ENCODE data around the gene C17orf67.
A peak's percentile ranks its signal among the peaks of the same experiment; 100 is the strongest.

The C17orf67 gene, protein sequence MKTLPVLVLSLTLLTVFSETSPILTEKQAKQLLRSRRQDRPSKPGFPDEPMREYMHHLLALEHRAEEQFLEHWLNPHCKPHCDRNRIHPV

GRCh38 chr17:56833809-56834379, at the start of gene C17orf67, which contains the start of gene DGKE:
TSS of gene C17orf67 (minus strand) at chr17:56833920. CDS start at chr17:56815810, 18,110 bp downstream.
TSS of gene DGKE (plus strand) at chr17:56834151. CDS start at chr17:56834796, 645 bp downstream.
- peak; percentile 95 for DNase-seq (ENCODE audit: low spot score)

DNA sequence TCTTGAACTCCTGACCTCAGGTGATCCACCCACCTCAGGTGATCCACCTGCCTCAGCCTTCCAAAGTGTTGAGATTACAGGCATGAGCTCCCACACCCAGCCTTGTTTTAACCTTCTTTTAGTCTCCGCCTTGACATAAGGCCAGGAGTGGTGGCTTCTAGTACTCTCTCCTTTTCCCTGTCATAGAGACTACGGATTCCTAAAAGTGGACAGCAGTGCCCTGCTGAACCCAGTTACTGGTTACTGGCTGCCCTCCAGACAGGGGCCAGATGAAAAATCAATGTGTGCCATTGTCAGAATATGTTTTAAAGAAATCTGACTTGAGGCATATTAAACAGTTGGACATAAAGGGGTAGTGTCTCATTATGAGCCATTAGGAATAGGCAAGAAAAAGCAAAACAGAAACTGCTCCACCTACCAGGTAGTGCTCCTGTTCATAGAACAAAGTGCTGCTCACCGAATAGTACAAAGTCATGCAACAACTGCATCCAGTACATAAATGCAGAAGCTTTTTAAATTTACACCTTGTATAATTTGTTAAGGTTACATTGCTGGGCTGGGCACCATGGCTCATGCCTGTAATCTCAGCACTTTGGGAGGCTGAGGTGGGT, 48.1 kb upstream of the C17orf67 start:
- no peak for DNase-seq (ENCODE audit: low spot score)

- no peak for DNase-seq (ENCODE audit: low spot score)
Measured at GRCh38 chr17:56880571-56880970, 46.9 kb upstream of the C17orf67 start.

- no peak for DNase-seq (ENCODE audit: low spot score)
Measured at GRCh38 chr17:56880133-56880532, 46.4 kb upstream of the C17orf67 start.

DNA sequence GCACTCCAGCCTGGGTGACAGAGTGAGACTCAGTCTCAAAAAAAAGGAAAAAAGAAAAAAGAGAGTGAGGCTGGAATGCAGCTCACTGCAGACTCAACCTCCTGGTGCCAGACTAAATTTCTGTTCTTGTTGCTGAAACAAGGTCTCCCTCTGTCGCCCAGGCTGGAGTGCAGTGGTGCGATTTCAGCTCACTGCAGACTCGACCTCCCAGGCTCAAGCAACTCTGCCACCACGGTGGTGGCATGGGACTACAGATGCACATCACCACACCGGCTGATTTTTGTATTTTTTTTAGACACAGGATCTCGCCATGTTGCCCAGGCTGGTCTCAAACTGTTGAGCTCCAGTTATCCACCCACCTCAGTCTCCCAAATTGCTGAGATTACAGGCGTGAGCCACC, 45.6 kb upstream of the C17orf67 start:
- DNase-seq (ENCODE audit: low spot score): no peak

- DNase-seq (ENCODE audit: low spot score): no peak
Measured at GRCh38 chr17:56876766-56877179, 43.1 kb upstream of the C17orf67 start.

DNA sequence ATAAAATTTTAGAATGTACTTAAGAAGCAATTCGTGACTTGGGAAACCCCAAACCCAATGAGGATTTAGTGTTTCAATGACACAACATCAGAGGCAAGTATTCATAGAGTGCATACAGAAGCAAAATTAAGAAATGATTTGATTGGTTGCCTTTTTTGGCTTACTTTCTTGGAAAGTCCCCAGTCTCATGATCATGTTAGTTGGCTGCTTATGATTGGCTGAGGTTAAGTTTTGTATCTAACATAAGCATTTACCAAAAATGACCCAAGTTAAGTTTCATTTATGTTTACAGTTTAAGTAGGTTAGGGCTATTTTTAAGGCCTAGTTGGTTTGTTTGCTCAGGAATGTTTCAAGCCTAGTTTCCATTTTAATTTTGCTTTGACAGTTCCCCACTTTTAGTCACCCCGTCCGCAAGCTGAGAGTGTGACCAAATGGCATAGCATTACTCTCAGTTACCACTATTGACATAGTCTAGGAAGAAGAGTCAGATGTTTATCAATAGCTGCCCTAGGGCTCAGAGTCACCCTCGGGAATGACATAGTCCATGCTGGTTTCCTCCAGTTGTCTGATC, 36.4 kb upstream of the C17orf67 start:
- DNase-seq (ENCODE audit: low spot score): peak; percentile 33

DNA sequence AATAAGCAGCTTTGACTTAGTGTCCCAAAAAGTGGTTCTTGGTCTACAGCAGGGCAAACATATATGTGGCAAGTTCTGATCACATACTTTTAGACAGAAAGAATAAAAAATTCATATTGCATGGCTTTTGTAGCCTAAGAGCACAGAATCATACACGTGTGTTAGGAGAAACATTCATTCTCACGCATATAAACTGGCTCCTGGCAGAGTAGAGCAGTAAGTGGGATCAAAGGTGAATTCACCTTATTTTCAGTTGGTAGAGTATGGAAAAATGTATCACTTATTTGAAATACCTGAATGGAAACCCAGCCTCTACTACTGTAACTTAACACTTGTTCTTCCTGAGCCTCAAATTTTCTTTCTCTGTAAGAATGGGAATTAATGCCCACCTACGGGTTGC, 35.0 kb upstream of the C17orf67 start:
- DNase-seq (ENCODE audit: low spot score): no peak

DNA sequence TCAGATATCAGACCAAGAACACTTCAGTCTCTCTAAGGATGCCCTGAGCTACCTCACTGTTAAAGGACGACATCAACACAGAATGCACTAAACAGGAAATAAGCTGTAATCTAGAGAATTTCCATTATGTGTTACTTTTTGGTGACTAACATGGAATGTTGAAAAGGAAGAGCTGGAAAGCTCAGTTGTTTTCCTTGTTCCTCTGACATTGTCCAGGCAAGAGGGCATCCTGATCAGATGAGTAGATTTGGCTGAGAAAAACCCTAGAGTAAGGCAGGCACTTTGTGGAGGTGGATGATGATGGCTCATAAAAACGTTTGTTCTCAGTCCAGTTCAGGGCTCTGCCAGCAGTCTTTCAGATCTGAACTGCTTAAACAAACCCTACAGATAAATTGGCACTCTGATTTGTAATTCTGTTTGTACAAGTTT, 34.2 kb upstream of the C17orf67 start:
- DNase-seq (ENCODE audit: low spot score): no peak

GRCh38 chr17:56866496-56866895, 32.8 kb upstream of the C17orf67 start:
- no peak for DNase-seq (ENCODE audit: low spot score)

GRCh38 chr17:56866076-56866475, 32.4 kb upstream of the C17orf67 start:
- no peak for DNase-seq (ENCODE audit: low spot score)

GRCh38 chr17:56863974-56864373, 30.3 kb upstream of the C17orf67 start:
- DNase-seq (ENCODE audit: low spot score): no peak

- no peak for DNase-seq (ENCODE audit: low spot score)
Measured at GRCh38 chr17:56861899-56862298, 28.2 kb upstream of the C17orf67 start.

GRCh38 chr17:56851008-56851407, 17.3 kb upstream of the C17orf67 start:
- no peak for DNase-seq (ENCODE audit: low spot score)

DNA sequence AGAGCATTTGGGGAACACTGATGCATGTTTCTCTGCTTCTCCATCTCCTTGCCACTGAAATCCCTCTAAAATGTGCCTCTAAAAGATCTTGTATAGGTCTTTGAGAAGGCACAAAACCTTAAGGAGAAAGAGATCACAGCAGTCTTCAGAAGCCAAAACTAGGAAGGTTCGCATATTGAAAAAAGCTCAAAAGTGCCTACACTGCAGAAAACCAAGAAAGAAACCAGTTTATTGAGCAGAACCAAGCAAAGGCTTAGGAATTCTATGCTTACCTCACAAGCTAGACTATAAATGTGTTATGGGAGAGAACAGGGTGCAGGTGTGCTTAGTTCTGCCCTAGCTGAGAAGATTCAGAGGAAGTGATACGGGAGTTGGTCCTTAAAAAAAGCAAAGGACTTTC, 16.9 kb upstream of the C17orf67 start:
- DNase-seq (ENCODE audit: low spot score): no peak

DNA sequence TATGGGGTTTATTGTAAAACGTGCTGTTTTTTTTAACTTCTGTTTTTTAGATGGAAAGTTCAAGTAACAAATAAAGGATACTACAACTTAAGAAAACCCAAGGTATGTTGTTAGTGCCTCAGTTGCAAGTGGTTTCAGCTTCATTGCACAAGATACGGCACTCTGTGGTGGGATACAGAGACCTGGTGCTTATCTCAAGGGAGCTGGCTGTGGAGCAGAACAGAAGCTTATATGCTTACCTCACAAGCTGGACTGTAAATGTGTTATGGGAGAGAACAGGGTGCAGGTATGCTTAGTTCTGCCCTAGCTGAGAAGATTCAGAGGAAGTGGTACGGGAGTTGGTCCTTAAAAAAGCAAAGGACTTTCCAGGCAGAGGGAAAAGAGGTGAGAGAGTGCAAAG, 15.4 kb upstream of the C17orf67 start:
- DNase-seq (ENCODE audit: low spot score): no peak

DNA sequence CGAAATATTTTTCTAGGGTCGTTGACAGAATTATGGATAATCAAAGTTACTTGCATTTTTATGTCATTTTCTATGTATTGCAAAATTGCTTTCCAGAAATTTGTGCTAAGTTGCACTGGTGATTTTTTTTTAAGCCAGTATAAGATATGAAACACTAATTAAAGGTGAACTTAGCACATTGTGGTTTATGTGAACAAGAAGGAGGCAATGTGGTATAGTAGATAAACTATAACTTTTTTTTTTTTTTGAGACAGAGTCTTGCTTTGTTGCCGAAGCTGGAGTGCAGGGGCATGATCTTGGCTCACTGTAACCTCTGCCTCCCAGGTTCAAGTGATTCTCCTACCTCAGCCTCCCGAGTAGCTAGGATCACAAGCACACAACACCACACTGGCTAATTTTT, 13.4 kb upstream of the C17orf67 start:
- no peak for DNase-seq (ENCODE audit: low spot score)

DNA sequence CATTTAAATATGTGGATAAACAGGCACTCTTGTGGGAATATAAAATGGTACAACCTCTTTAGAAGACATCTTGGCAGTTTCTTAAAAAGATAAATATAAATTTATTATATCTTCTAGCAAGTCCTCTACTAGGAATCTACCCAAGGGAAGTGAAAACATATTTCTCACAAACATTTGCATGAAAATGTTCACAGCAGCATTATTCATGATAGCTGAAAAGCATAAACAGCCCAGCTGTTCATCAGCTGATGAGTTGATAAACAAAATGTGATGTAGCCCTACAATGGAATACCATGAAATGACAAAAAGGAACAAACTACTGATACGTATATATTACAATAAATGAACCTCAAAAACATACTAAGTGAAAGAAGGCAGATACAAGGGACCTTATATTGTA, 12.2 kb upstream of the C17orf67 start:
- DNase-seq (ENCODE audit: low spot score): no peak

DNA sequence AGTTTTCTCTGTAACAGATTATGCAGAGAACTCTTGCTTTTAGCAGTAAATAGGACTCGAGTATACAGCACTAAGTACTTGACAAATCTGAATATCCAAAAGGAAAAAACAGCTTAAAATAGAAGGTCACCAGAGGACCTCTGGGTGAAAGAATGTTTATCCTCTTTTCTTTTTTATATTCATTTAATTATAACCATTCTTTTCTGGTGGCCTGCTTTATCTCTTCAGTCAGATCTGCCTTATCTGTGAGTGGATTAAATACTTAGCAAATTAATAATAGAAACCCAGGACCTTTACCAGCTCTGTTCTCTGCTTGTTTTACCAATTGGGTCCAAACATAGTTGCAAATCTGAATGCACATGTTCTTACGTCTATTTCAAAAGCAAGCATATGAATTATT, 8.9 kb upstream of the C17orf67 start:
- no peak for DNase-seq (ENCODE audit: low spot score)

GRCh38 chr17:56838687-56839086, 5.0 kb upstream of the C17orf67 start:
- no peak for DNase-seq (ENCODE audit: low spot score)

- peak; percentile 13 for DNase-seq (ENCODE audit: low spot score)
Measured at GRCh38 chr17:56835264-56835585, 1.5 kb upstream of the C17orf67 start.

DNA sequence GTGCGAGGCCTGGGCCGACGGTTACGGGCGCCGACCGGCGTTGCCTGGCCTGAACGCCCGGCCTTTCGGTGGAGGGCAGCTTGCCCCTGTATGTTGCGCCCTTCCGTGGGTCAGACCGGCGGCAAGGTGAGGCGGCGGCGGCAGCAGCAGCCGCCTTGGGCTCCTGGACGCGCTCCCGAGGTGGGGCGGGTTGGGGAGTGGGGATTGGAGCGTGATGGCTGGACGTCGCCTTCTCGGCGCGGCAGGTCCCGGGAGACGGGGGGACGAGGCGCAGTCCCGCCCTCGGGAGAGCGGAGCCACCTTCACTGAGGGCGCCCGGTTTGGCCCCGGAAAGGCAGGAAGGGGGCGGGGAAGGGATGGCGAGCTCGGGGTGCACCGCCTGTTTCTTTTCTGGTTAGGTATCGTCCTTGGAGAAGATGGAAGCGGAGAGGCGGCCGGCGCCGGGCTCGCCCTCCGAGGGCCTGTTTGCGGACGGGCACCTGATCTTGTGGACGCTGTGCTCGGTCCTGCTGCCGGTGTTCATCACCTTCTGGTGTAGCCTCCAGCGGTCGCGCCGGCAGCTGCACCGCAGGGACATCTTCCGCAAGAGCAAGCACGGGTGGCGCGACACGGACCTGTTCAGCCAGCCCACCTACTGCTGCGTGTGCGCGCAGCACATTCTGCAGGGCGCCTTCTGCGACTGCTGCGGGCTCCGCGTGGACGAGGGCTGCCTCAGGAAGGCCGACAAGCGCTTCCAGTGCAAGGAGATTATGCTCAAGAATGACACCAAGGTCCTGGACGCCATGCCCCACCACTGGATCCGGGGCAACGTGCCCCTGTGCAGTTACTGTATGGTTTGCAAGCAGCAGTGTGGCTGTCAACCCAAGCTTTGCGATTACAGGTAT, 902 bp upstream of the C17orf67 start:
- DNase-seq (ENCODE audit: low spot score): peak; percentile 35

All from NAMALWA (cell line).